ENCODE measurements around the gene HIPK1. TPM values are rescaled to one million over a fixed set of nuclear protein-coding genes. Genes with fewer than 3 reads are reported as not detected.
"Not testable (repeated sequence)": the region's sequence is repeated elsewhere in the genome, so short reads cannot be mapped to it uniquely, and the experiment has no call there.

The HIPK1 gene
- total RNA-seq, 4 donors from 2014 or later, result 42.3 to 63.4 (median 53.0) TPM

DNA sequence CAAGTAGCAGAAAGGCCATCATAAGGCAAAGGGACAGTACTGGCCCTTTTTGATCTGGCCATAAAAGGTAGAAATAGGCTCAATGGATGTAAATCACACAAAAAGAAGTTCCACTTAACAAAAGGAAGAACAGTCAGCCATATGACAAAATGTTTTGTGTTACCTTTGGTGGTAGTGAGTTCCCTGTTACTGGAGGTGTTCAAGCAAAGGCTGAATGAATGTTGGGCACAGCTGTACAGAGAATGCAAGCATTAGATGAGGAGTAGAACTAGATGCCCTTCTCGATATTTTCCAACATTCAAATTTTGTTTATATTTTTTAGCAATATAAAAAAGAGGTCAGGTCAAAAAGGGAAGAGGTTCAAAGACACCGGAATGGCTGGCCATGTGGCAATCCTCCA, 70.1 kb downstream of the HIPK1 start:
- Histone ChIP-seq H3K9me3 (peaks cover 0 to 22% (median 5%) of the 10 kb centered on the region in 4 donors), H3K4me3 (no peak overlapping the region), H3K27me3 (no peaks in the 10 kb centered on the region), H3K36me3 (no peaks in the 10 kb centered on the region), H3K27ac (no peak overlapping the region), H3K4me1 (peaks cover 0 to 10% (median 3%) of the 10 kb centered on the region in 4 donors)
- DNase-seq (ENCODE audit: low spot score in 2 of 2), result no peak
- 62 to 79% methylated on average over 2 of the region's 2 CpGs for WGBS, 2 donors
- TF ChIP-seq POLR2A (IDR thresholded peaks at IDR 0.05), result no peak
- TF ChIP-seq, protein P1, sequence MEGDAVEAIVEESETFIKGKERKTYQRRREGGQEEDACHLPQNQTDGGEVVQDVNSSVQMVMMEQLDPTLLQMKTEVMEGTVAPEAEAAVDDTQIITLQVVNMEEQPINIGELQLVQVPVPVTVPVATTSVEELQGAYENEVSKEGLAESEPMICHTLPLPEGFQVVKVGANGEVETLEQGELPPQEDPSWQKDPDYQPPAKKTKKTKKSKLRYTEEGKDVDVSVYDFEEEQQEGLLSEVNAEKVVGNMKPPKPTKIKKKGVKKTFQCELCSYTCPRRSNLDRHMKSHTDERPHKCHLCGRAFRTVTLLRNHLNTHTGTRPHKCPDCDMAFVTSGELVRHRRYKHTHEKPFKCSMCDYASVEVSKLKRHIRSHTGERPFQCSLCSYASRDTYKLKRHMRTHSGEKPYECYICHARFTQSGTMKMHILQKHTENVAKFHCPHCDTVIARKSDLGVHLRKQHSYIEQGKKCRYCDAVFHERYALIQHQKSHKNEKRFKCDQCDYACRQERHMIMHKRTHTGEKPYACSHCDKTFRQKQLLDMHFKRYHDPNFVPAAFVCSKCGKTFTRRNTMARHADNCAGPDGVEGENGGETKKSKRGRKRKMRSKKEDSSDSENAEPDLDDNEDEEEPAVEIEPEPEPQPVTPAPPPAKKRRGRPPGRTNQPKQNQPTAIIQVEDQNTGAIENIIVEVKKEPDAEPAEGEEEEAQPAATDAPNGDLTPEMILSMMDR (IDR thresholded peaks at IDR 0.05), result no peak
- TF ChIP-seq EP300 (IDR thresholded peaks at IDR 0.05), result no peak

DNA sequence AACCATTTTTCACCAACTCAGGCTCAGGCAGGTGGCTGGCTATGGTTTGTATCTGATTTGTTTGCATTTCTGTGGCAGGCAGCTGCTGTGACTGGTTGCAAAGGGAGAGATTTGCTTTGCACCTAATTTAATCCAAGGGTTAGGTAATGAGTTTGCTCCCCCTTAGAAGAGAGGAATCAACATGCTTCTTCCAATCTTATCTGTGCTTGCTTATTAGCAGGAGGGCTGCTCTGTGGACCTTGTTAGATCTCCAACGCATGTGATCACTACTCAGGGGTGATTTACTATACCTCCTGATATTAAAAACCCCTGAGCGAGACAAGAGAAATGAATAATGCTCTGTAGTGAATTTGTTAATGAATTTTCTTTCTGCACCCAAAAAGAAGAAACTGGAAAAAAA, 70.7 kb downstream of the HIPK1 start:
- no peak for DNase-seq (ENCODE audit: low spot score in 2 of 2)
- no peak for TF ChIP-seq POLR2A (IDR thresholded peaks at IDR 0.05)
- Histone ChIP-seq H3K27me3 (no peaks in the 10 kb centered on the region), H3K9me3 (peaks cover 0 to 18% (median 5%) of the 10 kb centered on the region in 4 donors), H3K4me3 (no peak overlapping the region), H3K4me1 (peaks cover 0 to 10% (median 3%) of the 10 kb centered on the region in 4 donors), H3K36me3 (no peaks in the 10 kb centered on the region), H3K27ac (no peak overlapping the region)
- 93 to 95% methylated on average over 2 of the region's 2 CpGs for WGBS, 2 donors

DNA sequence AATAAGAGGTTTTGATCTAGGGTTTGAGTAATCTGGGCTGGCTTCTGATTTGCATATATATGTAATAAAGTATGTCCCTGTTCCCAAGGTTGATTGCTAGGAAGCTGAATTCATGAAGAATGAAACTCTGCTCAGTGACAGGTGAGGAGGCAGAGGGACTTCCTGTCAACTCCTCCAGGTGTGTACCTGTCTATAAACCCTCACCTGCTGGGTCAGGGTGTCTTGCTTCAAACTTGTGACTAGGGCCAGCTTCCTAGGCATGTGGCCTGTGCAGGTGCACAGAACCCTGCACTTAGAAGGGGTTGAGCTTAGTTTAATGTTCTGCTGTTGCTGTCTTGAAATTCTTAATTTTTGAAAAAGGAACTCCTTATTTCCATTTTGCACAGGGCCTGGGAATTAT, 71.3 kb downstream of the HIPK1 start:
- H3K36me3 ChIP-seq, result no peaks in the 10 kb centered on the region
- H3K27ac ChIP-seq, result no peak overlapping the region
- DNase-seq (ENCODE audit: low spot score in 2 of 2), result no peak
- no peak for TF ChIP-seq POLR2A (IDR thresholded peaks at IDR 0.05)
- TF ChIP-seq EP300 (IDR thresholded peaks at IDR 0.05), result no peak
- TF ChIP-seq, protein P1 (IDR thresholded peaks at IDR 0.05), result no peak
- H3K9me3 ChIP-seq, result peaks cover 0 to 12% (median 3%) of the 10 kb centered on the region in 4 donors
- no peak overlapping the region for H3K4me3 ChIP-seq
- peaks cover 0 to 10% (median 3%) of the 10 kb centered on the region in 4 donors for H3K4me1 ChIP-seq
- no peaks in the 10 kb centered on the region for H3K27me3 ChIP-seq

DNA sequence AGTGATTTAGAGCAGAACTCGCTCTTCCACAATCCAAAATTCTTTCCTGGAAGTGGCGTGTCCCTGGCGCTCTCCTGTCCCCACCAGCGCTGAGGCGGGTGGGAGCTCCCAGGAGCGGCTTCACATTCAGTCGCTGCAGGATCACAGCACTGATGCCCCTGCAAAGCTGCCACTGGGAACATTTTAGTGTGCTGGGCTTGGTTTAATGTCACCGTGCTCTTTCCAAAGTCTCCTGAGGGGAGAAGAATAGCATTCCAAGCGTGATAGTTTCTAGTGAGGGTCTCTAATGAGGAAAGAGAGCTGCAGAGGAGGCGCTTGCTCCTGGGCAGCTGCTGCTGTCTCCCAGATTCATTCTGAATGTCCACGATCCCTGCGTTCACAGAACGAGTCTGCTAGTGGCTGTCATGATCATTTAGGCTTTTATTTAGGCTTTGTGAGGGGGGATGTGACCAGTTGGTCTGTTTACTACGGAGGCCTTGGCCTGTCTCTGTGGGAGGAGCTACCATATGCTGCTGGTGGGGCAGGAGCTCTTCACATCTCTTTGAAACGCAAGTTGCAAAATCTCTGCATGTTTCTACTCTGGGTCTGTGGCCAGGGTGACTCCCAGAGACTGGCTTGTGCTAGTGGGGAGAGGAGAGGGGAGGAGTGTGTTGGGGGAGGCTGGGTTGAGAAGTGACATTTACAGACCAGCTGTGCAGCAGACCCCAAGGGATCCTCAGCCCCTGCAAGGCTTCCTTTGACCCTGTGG, 73.5 kb downstream of the HIPK1 start:
- Histone ChIP-seq H3K36me3 (no peaks in the 10 kb centered on the region), H3K4me3 (no peak overlapping the region), H3K4me1 (peaks cover 0 to 10% (median 3%) of the 10 kb centered on the region in 4 donors), H3K27ac (no peak overlapping the region), H3K27me3 (no peaks in the 10 kb centered on the region), H3K9me3 (no peaks in the 10 kb centered on the region)
- DNase-seq (ENCODE audit: low spot score in 2 of 2), result no peak
- WGBS, 2 donors, result 53 to 57% methylated on average over 15 of the region's 15 CpGs
- TF ChIP-seq POLR2A (IDR thresholded peaks at IDR 0.05) (no peak), EP300 (IDR thresholded peaks at IDR 0.05) (no peak)
- TF ChIP-seq, protein P1 (IDR thresholded peaks at IDR 0.05), result no peak

DNA sequence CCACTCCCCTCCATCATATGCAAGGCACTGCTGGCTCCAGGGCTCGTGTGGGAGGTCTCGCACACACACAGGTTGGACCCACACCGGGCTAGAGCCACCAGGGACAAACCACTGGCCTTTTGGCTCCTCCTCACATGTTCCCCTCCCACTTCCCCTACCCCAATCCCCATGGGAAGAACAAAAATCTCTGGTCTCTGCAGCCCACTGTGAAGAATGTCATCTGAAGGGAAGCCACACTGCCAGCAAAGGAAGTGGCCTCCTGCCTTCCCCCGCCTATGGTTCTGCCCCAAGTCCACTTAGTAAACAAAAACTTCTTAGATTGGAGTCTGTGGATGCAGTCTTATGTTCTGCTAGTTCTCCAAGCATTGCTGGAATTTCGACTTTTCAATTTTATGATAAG, 74.3 kb downstream of the HIPK1 start:
- Histone ChIP-seq H3K36me3 (no peaks in the 10 kb centered on the region), H3K27me3 (no peaks in the 10 kb centered on the region), H3K9me3 (no peaks in the 10 kb centered on the region), H3K4me1 (peaks cover 0 to 7% (median 3%) of the 10 kb centered on the region in 4 donors), H3K27ac (no peak overlapping the region), H3K4me3 (no peak overlapping the region)
- no peak for DNase-seq (ENCODE audit: low spot score in 2 of 2)
- whole genome bisulfite sequencing, 2 donors, result 32 to 36% methylated on average over 5 of the region's 5 CpGs
- TF ChIP-seq EP300 (IDR thresholded peaks at IDR 0.05) (no peak), POLR2A (IDR thresholded peaks at IDR 0.05) (no peak)
- TF ChIP-seq, protein P1 (IDR thresholded peaks at IDR 0.05), result no peak

DNA sequence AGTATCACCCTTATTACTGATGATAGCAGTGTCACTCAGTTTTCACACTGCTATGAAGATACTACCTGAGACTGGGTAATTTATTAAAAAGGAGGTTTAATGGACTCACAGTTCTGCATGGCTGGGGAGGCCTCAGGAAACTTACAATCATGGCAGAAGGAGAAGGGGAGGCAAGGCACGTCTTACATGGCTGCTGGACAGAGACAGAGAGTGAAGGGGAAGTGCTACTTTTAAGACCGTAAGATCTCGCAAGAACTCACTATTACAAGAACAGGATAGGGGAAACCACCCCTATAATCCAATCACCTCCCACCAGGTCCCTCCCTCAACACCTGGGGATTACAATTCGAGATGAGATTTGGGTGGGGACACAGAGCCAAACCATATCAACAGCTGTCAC, 77.7 kb downstream of the HIPK1 start:
- not testable (repeated sequence) for H3K4me1 ChIP-seq; H3K27me3 ChIP-seq; H3K36me3 ChIP-seq; H3K4me3 ChIP-seq; DNase-seq (ENCODE audit: low spot score in 2 of 2); H3K9me3 ChIP-seq; H3K27ac ChIP-seq
- 87% methylated on average over 4 of the region's 4 CpGs for WGBS, 2 donors
